GM19043 (cell line): ENCODE results near the gene SRA1.

Experiments used
- ATAC-seq: cut with Tn5 transposase; IDR thresholded peaks from one replicate; pipeline ENCODE4 v1.9.1; 2021; ENCODE audit warnings: low read depth; ENCODE audit not compliant: unreplicated experiment

The SRA1 gene

GRCh38 chr5:140551872-140552271, 5.4 kb downstream of the SRA1 start:
- ATAC-seq = no peak

GRCh38 chr5:140550147-140551079, 6.9 kb downstream of the SRA1 start:
- no peak for ATAC-seq

- ATAC-seq = no peak
These were observed 7.8 kb downstream of the SRA1 start for GRCh38 chr5:140549237-140550144.

GRCh38 chr5:140548791-140549190, 8.5 kb downstream of the SRA1 start:
- no peak for ATAC-seq

- ATAC-seq = no peak
These were observed 9.0 kb downstream of the SRA1 start for GRCh38 chr5:140548300-140548688.

- peak; percentile 99 for ATAC-seq
These were observed 9.6 kb downstream of the SRA1 start, which contains the start of gene EIF4EBP3 for GRCh38 chr5:140547508-140548299. Gene EIF4EBP3, plus strand, starts transcription at chr5:140547662. Its CDS starts 76 bp downstream, at chr5:140547738.

- no peak for ATAC-seq
These were observed 10.3 kb downstream of the SRA1 start for GRCh38 chr5:140546851-140547507.

- no peak for ATAC-seq
These were observed 11.7 kb downstream of the SRA1 start for GRCh38 chr5:140545606-140546005.

- ATAC-seq = no peak
These were observed 12.3 kb downstream of the SRA1 start for GRCh38 chr5:140544986-140545385.

GRCh38 chr5:140542972-140543371, 14.3 kb downstream of the SRA1 start:
- no peak for ATAC-seq

- ATAC-seq = no peak
These were observed 17.0 kb downstream of the SRA1 start for GRCh38 chr5:140540227-140540626.

- ATAC-seq = no peak
These were observed 33.3 kb downstream of the SRA1 start for GRCh38 chr5:140524003-140524402.

GRCh38 chr5:140513124-140513523, 44.1 kb downstream of the SRA1 start:
- no peak for ATAC-seq

- ATAC-seq = no peak
These were observed 47.4 kb downstream of the SRA1 start for GRCh38 chr5:140509898-140510297.

- ATAC-seq = no peak
These were observed 54.4 kb downstream of the SRA1 start for GRCh38 chr5:140502834-140503233.
